HEK293 (cell line): Measurements from ENCODE around the gene ECHDC1.

Source experiments
- CTCF ChIP-seq: fragments of 450-650 bp; formaldehyde crosslinking; IDR thresholded peaks from 2 replicates; pipeline ENCODE4 v1.5.1; 2016; ENCODE audit warnings: missing biosample characterization, missing genetic modification characterization
- HOXD13 ChIP-seq: sonication (generic); formaldehyde crosslinking; IDR thresholded peaks from 2 replicates; pipeline ENCODE4 v1.8.0; 2022; ENCODE audit warnings: missing genetic modification reagents, borderline replicate concordance
- ZNF146 ChIP-seq: fragments of 450-650 bp; formaldehyde crosslinking; IDR thresholded peaks from 2 replicates; pipeline ENCODE4 v1.5.1; 2016; ENCODE audit warnings: missing biosample characterization, missing genetic modification characterization
- ZNF398 ChIP-seq: fragments of 450-650 bp; formaldehyde crosslinking; IDR thresholded peaks from 2 replicates; pipeline ENCODE4 v1.5.1; 2017; ENCODE audit warnings: missing biosample characterization, missing genetic modification characterization
- ZNF510 ChIP-seq: fragments of 450-650 bp; formaldehyde crosslinking; IDR thresholded peaks from 2 replicates; pipeline ENCODE4 v1.5.1; 2018; ENCODE audit warnings: mild to moderate bottlenecking, missing genetic modification characterization, missing biosample characterization; ENCODE audit not compliant: insufficient replicate concordance
- ZNF549 ChIP-seq: fragments of 450-650 bp; IDR thresholded peaks from 2 replicates; pipeline ENCODE4 v1.5.1; 2018; ENCODE audit warnings: missing biosample characterization, missing genetic modification characterization, mild to moderate bottlenecking, inconsistent platforms, moderate library complexity
- ZNF768 ChIP-seq: fragments of 450-650 bp; formaldehyde crosslinking; IDR thresholded peaks from 2 replicates; pipeline ENCODE4 v1.5.1; 2018; ENCODE audit warnings: missing biosample characterization, mild to moderate bottlenecking, missing genetic modification characterization
- ZSCAN5A ChIP-seq: fragments of 450-650 bp; formaldehyde crosslinking; IDR thresholded peaks from 2 replicates; pipeline ENCODE4 v1.5.1; 2016; ENCODE audit warnings: missing biosample characterization, missing genetic modification characterization

GRCh38 chr6:127277878-127278843 is 65.2 kb downstream of the ECHDC1 start:
- TF ChIP-seq HOXD13 (CRISPR knock-in tag) = no peak
- no peak for TF ChIP-seq ZSCAN5A
- TF ChIP-seq ZNF146 (tag by site-specific recombination) = no peak
- no peak for TF ChIP-seq ZNF398 (tag by site-specific recombination)
- TF ChIP-seq CTCF (tag by site-specific recombination) = no peak
- no peak for TF ChIP-seq ZNF549 (tag by site-specific recombination)
- TF ChIP-seq ZNF768 = no peak
- no peak for TF ChIP-seq ZNF510 (tag by site-specific recombination)
